ENCODE results near the gene FBXL19. TPM values are rescaled to one million over a fixed set of nuclear protein-coding genes. Genes with fewer than 3 reads are reported as not detected.

Gene FBXL19
- total and polyA plus RNA-seq, 2 of the 13 experiments (the other 11 are each of a cell fraction or from before 2014, with no cell fraction given) = 6.0 to 13.7 TPM

- TF ChIP-seq CSRNP2 (CRISPR knock-in tag; conservative IDR thresholded peaks at IDR 0.05; ENCODE audit: low read depth) (no peak), KLF12 (CRISPR knock-in tag; IDR thresholded peaks at IDR 0.05; ENCODE audit: borderline replicate concordance) (peak; percentile 32; the same call in 1 of the 2 replicates), ARID2 (CRISPR knock-in tag; IDR thresholded peaks at IDR 0.05; ENCODE audit: borderline replicate concordance) (no peak), HIC2 (CRISPR knock-in tag; IDR thresholded peaks at IDR 0.05; ENCODE audit: low read depth) (no peak), SKIL (CRISPR knock-in tag; IDR thresholded peaks at IDR 0.05; ENCODE audit: borderline replicate concordance) (0 out of 2 replicates have a peak, but pooled peaks have one; percentile 7), ZNF558 (CRISPR knock-in tag; IDR thresholded peaks at IDR 0.05; ENCODE audit: borderline replicate concordance) (no peak), NFE2L1 (CRISPR knock-in tag; IDR thresholded peaks at IDR 0.05; ENCODE audit: borderline replicate concordance) (no peak), ATF2 (CRISPR knock-in tag; IDR thresholded peaks at IDR 0.05) (peak; percentile 8; the same call in 1 of the 2 replicates), HOXA9 (CRISPR knock-in tag; IDR thresholded peaks at IDR 0.05; ENCODE audit: borderline replicate concordance) (no peak), ATF7 (IDR thresholded peaks at IDR 0.05) (no peak), ATF7 (CRISPR knock-in tag; IDR thresholded peaks at IDR 0.05) (no peak; the same call in 1 of the 2 replicates), ZNF136 (CRISPR knock-in tag; IDR thresholded peaks at IDR 0.05; ENCODE audit: low read depth) (0 out of 2 replicates have a peak, but pooled peaks have one; percentile 58), ZNF709 (CRISPR knock-in tag; IDR thresholded peaks at IDR 0.05) (peak; percentile 47; the same call in 1 of the 2 replicates), MAZ (IDR thresholded peaks at IDR 0.05; ENCODE audit: borderline replicate concordance, low read depth, low read length) (no peak), MAZ (CRISPR knock-in tag; IDR thresholded peaks at IDR 0.05; ENCODE audit: low read depth) (peak; percentile 17), HDAC6 (IDR thresholded peaks at IDR 0.05; ENCODE audit: low read depth, low read length) (no peak), ZFP37 (CRISPR knock-in tag; IDR thresholded peaks at IDR 0.05; ENCODE audit: borderline replicate concordance) (0 out of 2 replicates have a peak, but pooled peaks have one; percentile 25), DR1 (CRISPR knock-in tag; IDR thresholded peaks at IDR 0.05) (0 out of 2 replicates have a peak, but pooled peaks have one; percentile 3)
Observed at GRCh38 chr16:30997725-30998711, 74.6 kb downstream of the FBXL19 start (continued).

Measured in HepG2 (cell line).